Left ventricle myocardium superior (tissue), 1 donor: Measurements from ENCODE around the gene TTC3. TPM values are rescaled to one million over a fixed set of nuclear protein-coding genes. Genes with fewer than 3 reads are reported as not detected.
"Not testable (repeated sequence)": the region's sequence is repeated elsewhere in the genome, so short reads cannot be mapped to it uniquely, and the experiment has no call there.

Source experiments
- ATAC-seq: fragments of 200-7000 bp; cut with Tn5 transposase; one replicate; pipeline ENCODE4 v1.9.1; 2020; ENCODE audit warnings: mild to moderate bottlenecking, moderate library complexity
- DNase-seq: peaks from one replicate; pipeline ENCODE4 v3.0.0-alpha.2; 2020
- intact Hi-C: fragments of 100-400 bp; cut with micrococcal nuclease; formaldehyde crosslinking; loops from one replicate; pipeline ENCODE4 v1.11.0; 2022
- total RNA-seq: library from RNA; stranded (reverse); fragmentation: NEBNext Ultra II Directional; extraction: Animal tissue kit (Norgen Biotek cat#: 25700); gene quantifications from one replicate; pipeline ENCODE4 v1.2.1, GENCODE V29; 2021
- donor health status: DM: no; HTN: yes; CAD: no; lungs with severe emphysema.

The TTC3 gene
- total RNA-seq, 1 donor from 2014 or later: 37.0 TPM

- intact Hi-C loops: no loop called here
- DNase-seq: no peak
- no peak for ATAC-seq
These were observed 63.2 kb downstream of the TTC3 start for GRCh38 chr21:37136261-37136660.

GRCh38 chr21:37136744-37137143, 63.7 kb downstream of the TTC3 start:
- intact Hi-C loops: no loop called here
- no peak for DNase-seq
- ATAC-seq: no peak

DNA sequence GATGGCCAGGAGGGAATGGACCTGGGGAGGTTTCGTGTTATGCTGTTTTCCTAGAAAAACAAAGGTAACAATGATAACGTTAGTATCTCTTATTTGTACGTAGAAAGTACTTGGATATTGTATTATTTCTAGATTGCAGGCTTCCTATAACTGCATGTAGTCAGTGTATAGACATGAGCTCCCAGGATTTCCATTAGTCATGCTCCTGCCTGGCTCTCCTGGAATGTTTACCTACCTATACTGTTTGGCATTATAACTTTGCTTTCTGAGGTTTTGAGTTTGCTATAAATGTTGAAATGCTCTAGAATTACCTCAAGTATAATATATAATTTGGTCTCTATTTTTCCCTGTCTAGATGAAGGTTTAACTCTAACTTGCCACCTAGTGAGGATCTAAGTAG, 66.1 kb downstream of the TTC3 start:
- intact Hi-C loops: no loop called here
- no peak for ATAC-seq
- DNase-seq: no peak

- no peak for ATAC-seq
- no peak for DNase-seq
- intact Hi-C loops: no loop called here
These were observed 66.8 kb downstream of the TTC3 start for GRCh38 chr21:37139902-37140301.

DNA sequence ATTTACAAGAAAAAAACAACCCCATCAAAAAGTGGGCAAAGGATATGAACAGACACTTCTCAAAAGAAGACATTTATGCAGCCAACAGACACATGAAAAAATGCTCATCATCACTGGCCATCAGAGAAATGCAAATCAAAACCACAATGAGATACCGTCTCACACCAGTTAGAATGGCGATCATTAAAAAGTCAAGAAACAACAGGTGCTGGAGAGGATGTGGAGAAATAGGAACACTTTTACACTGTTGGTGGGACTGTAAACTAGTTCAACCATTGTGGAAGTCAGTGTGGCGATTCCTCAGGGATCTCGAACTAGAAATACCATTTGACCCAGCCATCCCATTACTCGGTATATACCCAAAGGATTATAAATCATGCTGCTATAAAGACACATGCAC, 70.3 kb downstream of the TTC3 start:
- DNase-seq, intact Hi-C loops, ATAC-seq: not testable (repeated sequence)

DNA sequence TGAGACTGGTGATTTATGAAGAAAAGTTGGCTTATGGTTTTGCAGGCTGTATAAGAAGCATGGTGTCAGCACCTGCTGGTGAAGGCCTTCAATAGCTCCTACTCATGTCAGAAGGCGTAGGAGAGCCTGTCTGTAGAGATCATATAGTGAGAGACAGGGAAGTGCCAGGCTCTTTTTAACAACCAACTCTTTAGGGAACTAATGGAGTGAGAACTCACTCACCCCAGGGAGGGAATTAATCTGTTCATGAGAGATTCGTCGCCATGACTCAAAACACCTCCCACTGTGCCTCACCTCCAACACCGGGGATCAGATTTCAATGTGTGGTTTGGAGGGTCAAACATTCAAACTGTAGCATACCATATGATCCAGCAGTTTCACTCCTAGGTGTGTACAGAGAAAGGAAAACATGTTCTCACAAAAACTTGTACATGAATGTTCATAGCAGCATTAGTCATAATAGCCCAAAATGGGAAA, 72.6 kb downstream of the TTC3 start:
- ATAC-seq (no peak), DNase-seq (no peak)
- intact Hi-C loops: no loop called here

- intact Hi-C loops: no loop called here
- DNase-seq (no peak), ATAC-seq (peak; percentile 74)
These were observed 73.5 kb downstream of the TTC3 start for GRCh38 chr21:37146320-37147235.

GRCh38 chr21:37149411-37149810, 76.4 kb downstream of the TTC3 start:
- no peak for ATAC-seq
- no peak for DNase-seq
- intact Hi-C loops: no loop called here

- ATAC-seq (peak; percentile 41), DNase-seq (no peak)
- intact Hi-C loops: no loop called here
These were observed 80.3 kb downstream of the TTC3 start for GRCh38 chr21:37153196-37153934.

DNA sequence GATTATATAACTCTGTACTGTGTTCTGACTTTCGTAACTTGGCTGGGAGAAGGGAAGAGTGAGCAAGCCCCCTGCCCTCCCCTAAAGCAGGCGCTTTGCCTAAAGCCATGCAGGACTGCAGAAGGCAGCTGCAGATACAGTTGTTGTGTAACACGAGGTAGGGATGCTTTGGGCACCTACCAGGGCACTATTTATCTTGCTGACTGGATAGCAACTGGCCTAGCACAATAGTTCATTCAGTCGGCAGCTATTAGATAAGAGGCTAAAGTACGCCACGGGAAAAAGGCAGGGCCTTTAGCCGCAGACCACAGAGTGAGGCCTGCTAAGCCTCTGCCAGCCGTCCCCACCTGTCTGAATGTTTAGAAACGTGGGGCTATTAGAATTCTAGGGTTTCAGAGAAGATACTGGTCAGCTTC, 80.9 kb downstream of the TTC3 start:
- DNase-seq: peak; percentile 37
- ATAC-seq: peak; percentile 91
- intact Hi-C loops: no loop called here

DNA sequence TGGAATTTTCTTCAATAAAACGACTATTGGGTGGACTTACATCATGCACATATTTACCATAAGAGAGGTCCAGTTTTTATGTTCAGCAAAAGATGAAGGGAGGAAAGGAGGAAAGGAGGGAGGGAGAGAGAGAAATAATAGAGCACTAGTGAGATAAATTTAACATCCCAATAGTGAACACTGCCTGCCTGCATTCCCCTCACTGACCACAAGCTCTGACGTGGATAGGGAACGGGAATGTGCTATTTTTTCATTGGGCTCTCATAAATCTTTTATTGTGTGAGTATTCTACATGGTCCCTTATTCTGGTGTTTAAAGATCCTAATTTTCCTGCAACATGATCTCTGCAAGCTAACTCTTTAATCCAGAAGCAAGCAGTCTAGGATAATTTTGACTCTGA, 82.1 kb downstream of the TTC3 start:
- intact Hi-C loops: no loop called here
- no peak for DNase-seq
- ATAC-seq: no peak

DNA sequence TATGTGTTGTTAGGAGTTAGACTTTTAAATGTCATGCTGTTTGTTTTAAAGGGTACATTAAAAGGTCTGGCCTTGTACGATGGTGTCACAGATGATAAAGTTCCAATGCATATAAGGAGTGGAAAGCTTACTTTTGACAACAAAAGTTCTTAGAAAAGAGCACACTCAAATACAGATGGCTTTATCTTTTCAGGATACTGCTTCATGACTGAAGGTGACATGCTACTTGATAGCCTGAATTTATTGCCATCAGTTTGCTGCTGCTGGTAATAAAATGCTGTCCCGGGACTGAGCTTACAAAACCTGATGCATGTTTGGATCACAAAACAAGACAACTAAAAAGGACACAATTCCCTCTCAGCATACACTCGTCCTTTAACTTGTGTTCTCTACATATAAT, 84.9 kb downstream of the TTC3 start:
- intact Hi-C loops: no loop called here
- no peak for ATAC-seq
- no peak for DNase-seq

DNA sequence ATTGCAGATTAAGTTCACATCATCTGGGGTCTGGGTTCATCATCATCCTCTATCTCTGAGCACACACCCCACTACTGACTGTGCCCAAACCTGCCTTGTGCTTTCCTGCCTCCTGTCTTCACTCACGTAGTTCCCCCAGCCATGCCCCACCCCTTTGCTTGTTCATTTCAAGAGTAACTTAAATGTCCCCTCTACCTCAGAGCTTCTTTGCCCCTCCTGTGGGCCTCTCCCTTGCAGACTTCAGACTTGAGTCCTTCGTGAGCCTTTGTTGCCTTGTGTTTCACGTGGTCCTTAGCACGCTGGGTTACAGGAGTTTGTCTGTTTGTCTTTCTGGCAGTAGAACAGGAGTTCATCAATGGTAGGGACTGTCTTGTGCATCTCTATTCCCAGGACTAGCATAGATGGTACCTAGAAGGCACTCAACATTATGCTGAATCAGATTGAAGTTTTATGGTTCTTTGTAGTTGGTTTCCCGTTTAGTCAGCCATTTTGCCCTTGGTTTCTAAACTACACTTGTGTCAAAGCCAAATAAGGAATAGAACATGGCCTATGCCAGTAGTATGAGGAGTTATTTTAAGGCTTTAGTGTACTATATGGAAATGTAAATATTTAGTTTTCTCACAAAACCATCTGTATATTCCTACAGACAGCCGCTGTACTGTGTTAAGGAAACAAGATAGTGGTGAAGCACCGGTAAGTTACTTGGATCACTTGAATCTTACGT, 86.2 kb downstream of the TTC3 start:
- ATAC-seq: no peak
- intact Hi-C loops: no loop called here
- no peak for DNase-seq

DNA sequence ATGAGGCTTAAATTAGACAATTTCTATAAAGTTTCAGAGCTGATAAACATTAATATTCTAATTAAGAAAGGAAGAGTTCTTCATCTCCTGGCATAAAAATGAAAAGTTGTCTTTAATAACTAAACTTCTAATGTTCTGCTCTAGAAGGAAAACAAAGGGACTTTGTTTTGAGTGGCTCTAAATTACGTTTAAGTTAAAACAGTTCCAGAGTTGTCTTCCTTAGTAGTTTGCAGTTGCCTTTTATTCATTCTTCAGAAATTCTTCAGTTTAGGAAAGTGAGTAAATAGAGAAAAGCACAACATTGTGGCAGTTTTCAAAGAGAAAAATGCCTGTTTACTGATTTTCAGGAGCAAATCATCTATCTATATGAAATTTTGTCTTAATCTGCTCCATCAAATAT, 86.9 kb downstream of the TTC3 start:
- DNase-seq (no peak), ATAC-seq (no peak)
- intact Hi-C loops: no loop called here

- ATAC-seq: peak; percentile 36
- no peak for DNase-seq
- intact Hi-C loops: no loop called here
These were observed 91.7 kb downstream of the TTC3 start for GRCh38 chr21:37164742-37165141.

- DNase-seq (no peak), ATAC-seq (no peak)
- intact Hi-C loops: no loop called here
These were observed 92.5 kb downstream of the TTC3 start for GRCh38 chr21:37165586-37165985.

- intact Hi-C loops: no loop called here
- ATAC-seq: no peak
- no peak for DNase-seq
These were observed 93.7 kb downstream of the TTC3 start for GRCh38 chr21:37166733-37167132.

DNA sequence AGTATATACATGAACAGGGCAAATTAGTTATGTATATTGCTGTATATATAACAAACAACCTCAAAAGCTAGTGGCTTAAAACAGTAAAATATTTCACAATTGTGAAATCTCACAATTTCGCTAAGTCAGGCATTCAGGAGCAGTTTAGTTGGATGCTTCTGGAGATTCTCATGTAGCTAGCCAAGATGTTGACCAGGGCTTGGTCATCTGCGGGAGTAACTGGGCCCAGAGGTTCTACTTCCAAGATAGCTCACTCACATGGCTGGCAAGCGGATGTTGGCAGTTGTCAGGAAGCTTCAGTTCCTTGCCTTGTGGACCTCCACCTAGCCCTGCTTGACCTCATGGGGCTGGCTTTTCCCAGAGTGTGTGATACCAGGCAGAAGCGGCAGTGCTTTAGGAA, 95.6 kb downstream of the TTC3 start:
- intact Hi-C loops: no loop called here
- DNase-seq: no peak

DNA sequence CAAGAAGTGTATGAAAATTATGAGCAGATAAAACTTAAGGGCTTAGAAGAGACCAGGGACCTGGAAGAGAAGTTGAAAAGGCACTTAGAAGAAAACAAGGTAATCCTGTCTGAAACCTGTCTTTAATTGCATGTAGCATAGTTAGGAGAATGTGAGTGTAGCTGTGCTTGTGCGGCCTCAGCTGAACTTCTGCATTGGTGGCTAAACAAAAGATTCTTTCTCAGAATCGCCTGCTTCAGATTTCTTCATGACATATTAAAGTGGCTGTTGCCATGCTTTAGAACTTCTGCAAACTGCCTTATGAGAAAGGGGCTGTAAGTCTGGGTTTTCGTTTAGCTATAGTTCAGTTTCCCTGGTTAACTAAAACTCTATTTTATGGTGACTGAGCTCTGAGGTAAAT, 99.6 kb downstream of the TTC3 start:
- intact Hi-C loops: no loop called here
- ATAC-seq (no peak), DNase-seq (no peak)

More for the DNA sequence above, 95.6 kb downstream of the TTC3 start:
- ATAC-seq: no peak

- DNase-seq: no peak
- ATAC-seq: no peak
- intact Hi-C loops: no loop called here
These were observed 103.7 kb downstream of the TTC3 start for GRCh38 chr21:37176716-37177115.
